Astrocyte (in vitro differentiated cells and primary cell): Measurements from ENCODE around the gene IDI2. TPM values are rescaled to one million over a fixed set of nuclear protein-coding genes. Genes with fewer than 3 reads are reported as not detected.

ENCODE experiments used
- DNase-seq: peaks from one replicate; pipeline ENCODE4 v3.0.0-alpha.2; 2010; ENCODE audit warnings: low read depth
- FAIRE-seq: peaks from 2 replicates; lab custom pipeline; 2011; peaks lifted over from hg19 to GRCh38; lab: Jason Lieb, UNC
- H2AFZ ChIP-seq: 2 replicates; pipeline ENCODE4 v1.6.0; 2012; ENCODE audit warnings: low read depth, low read length, inconsistent platforms
- H3K27ac ChIP-seq: 2 replicates; pipeline ENCODE4 v1.5.1; 2011; ENCODE audit warnings: low read depth, low read length, inconsistent platforms
- H3K27me3 ChIP-seq: 2 replicates; pipeline ENCODE4 v1.6.0; 2011; ENCODE audit warnings: low read length, inconsistent platforms; ENCODE audit not compliant: insufficient read depth
- H3K36me3 ChIP-seq: 2 replicates; pipeline ENCODE4 v1.5.1; 2011; ENCODE audit warnings: low read length, inconsistent platforms; ENCODE audit not compliant: insufficient read depth
- H3K4me1 ChIP-seq: 2 replicates; pipeline ENCODE4 v1.5.1; 2011; ENCODE audit warnings: low read length, inconsistent platforms; ENCODE audit not compliant: insufficient read depth
- H3K4me2 ChIP-seq: 2 replicates; pipeline ENCODE4 v1.6.0; 2012; ENCODE audit warnings: low read length, inconsistent platforms
- H3K4me3 ChIP-seq: 2 replicates; pipeline ENCODE4 v1.5.1; 2011; ENCODE audit warnings: low read depth, mild to moderate bottlenecking, low read length, inconsistent platforms; ENCODE audit not compliant: insufficient read depth
- H3K79me2 ChIP-seq: 2 replicates; pipeline ENCODE4 v1.6.0; 2012; ENCODE audit warnings: mild to moderate bottlenecking, low read length, inconsistent platforms; ENCODE audit not compliant: insufficient read depth
- H3K9ac ChIP-seq: 2 replicates; pipeline ENCODE4 v1.6.0; 2012; ENCODE audit warnings: mild to moderate bottlenecking, low read length, inconsistent platforms
- H3K9me3 ChIP-seq: 2 replicates; pipeline ENCODE4 v1.5.1; 2012; ENCODE audit warnings: low read depth, mild to moderate bottlenecking, low read length, inconsistent platforms; ENCODE audit not compliant: insufficient read depth
- H4K20me1 ChIP-seq: 2 replicates; pipeline ENCODE4 v1.6.0; 2012; ENCODE audit warnings: low read length, inconsistent platforms; ENCODE audit not compliant: insufficient read depth
- H3K27ac Mint-ChIP-seq: one replicate; pipeline ENCODE4 v1.8.0; 2021; ENCODE audit warnings: mild to moderate bottlenecking, mixed read lengths; ENCODE audit not compliant: unreplicated experiment
- H3K27me3 Mint-ChIP-seq: one replicate; pipeline ENCODE4 v1.8.0; 2021; ENCODE audit warnings: low read depth, mixed read lengths; ENCODE audit not compliant: unreplicated experiment
- H3K36me3 Mint-ChIP-seq: one replicate; pipeline ENCODE4 v1.8.0; 2021; ENCODE audit warnings: low read depth, mixed read lengths; ENCODE audit not compliant: unreplicated experiment
- H3K4me1 Mint-ChIP-seq: one replicate; pipeline ENCODE4 v1.8.0; 2021; ENCODE audit warnings: low read depth, mixed read lengths; ENCODE audit not compliant: unreplicated experiment
- H3K4me3 Mint-ChIP-seq: one replicate; pipeline ENCODE4 v1.8.0; 2021; ENCODE audit warnings: mild to moderate bottlenecking, moderate library complexity, mixed read lengths; ENCODE audit not compliant: unreplicated experiment
- H3K9me3 Mint-ChIP-seq: one replicate; pipeline ENCODE4 v1.8.0; 2021; ENCODE audit warnings: mild to moderate bottlenecking, mixed read lengths; ENCODE audit not compliant: unreplicated experiment
- CTCF ChIP-seq: IDR thresholded peaks from 2 replicates; pipeline ENCODE4 v1.5.1; 2011; ENCODE audit warnings: low read depth, mild to moderate bottlenecking, inconsistent platforms, low read length, moderate library complexity; ENCODE audit not compliant: insufficient read depth
- EZH2 ChIP-seq: IDR thresholded peaks from 2 replicates; pipeline ENCODE4 v1.6.1; 2012; ENCODE audit warnings: mild to moderate bottlenecking, low read length, inconsistent platforms; ENCODE audit not compliant: insufficient read depth
- total RNA-seq: library from RNA; stranded (reverse); gene quantifications from 2 replicates; pipeline ENCODE4 v1.2.1, GENCODE V29; 2021

The IDI2 gene
- total RNA-seq, 1 donor from 2014 or later: not detected

GRCh38 chr10:971613-972012 is 54.0 kb downstream of the IDI2 start:
- Histone ChIP-seq H3K27me3 (no peaks in the 10 kb centered on the region), H3K9ac (no peak overlapping the region), H4K20me1 (no peaks in the 10 kb centered on the region), H3K4me3 (no peak overlapping the region), H3K9me3 (no peaks in the 10 kb centered on the region), H3K4me1 (no peaks in the 10 kb centered on the region), H3K79me2 (no peaks in the 10 kb centered on the region), H3K27ac (no peak overlapping the region), H3K36me3 (no peaks in the 10 kb centered on the region), H3K4me2 (no peak overlapping the region), H2AFZ (no peak overlapping the region)
- FAIRE-seq (no peak), DNase-seq (no peak)
- Mint-ChIP-seq H3K27me3 (peaks cover 12% of the 10 kb centered on the region), H3K36me3 (peaks cover 11% of the 10 kb centered on the region), H3K4me3 (no peak overlapping the region), H3K9me3 (peaks cover 12% of the 10 kb centered on the region), H3K27ac (no peak overlapping the region), H3K4me1 (peaks cover 14% of the 10 kb centered on the region)
- TF ChIP-seq CTCF (no peak), EZH2 (no peak)

- Histone ChIP-seq H3K4me3 (no peak overlapping the region), H3K36me3 (no peaks in the 10 kb centered on the region), H3K4me2 (no peak overlapping the region), H3K27me3 (no peaks in the 10 kb centered on the region), H3K9me3 (no peaks in the 10 kb centered on the region), H3K27ac (no peak overlapping the region), H3K79me2 (no peaks in the 10 kb centered on the region), H2AFZ (no peak overlapping the region), H4K20me1 (no peaks in the 10 kb centered on the region), H3K9ac (no peak overlapping the region), H3K4me1 (no peaks in the 10 kb centered on the region)
- DNase-seq: no peak
- Mint-ChIP-seq H3K4me1 (peaks cover 14% of the 10 kb centered on the region), H3K27me3 (peaks cover 12% of the 10 kb centered on the region), H3K27ac (no peak overlapping the region), H3K4me3 (no peak overlapping the region), H3K36me3 (peaks cover 11% of the 10 kb centered on the region), H3K9me3 (peaks cover 10% of the 10 kb centered on the region)
- no peak for TF ChIP-seq EZH2
- TF ChIP-seq CTCF: no peak
- no peak for FAIRE-seq
Observed at GRCh38 chr10:971150-971542, 54.5 kb downstream of the IDI2 start.

GRCh38 chr10:970311-971149 is 55.1 kb downstream of the IDI2 start:
- Histone ChIP-seq H3K4me3 (no peak overlapping the region), H3K79me2 (no peaks in the 10 kb centered on the region), H3K9ac (no peak overlapping the region), H3K4me2 (no peak overlapping the region), H3K36me3 (no peaks in the 10 kb centered on the region), H3K4me1 (no peaks in the 10 kb centered on the region), H4K20me1 (no peaks in the 10 kb centered on the region), H3K27me3 (no peaks in the 10 kb centered on the region), H3K27ac (no peak overlapping the region), H2AFZ (peak overlapping the region; percentile 5), H3K9me3 (no peaks in the 10 kb centered on the region)
- Mint-ChIP-seq H3K9me3 (peaks cover 10% of the 10 kb centered on the region), H3K4me1 (peaks cover 14% of the 10 kb centered on the region), H3K27me3 (peaks cover 13% of the 10 kb centered on the region), H3K36me3 (peaks cover 11% of the 10 kb centered on the region), H3K4me3 (no peak overlapping the region), H3K27ac (no peak overlapping the region)
- FAIRE-seq (no peak), DNase-seq (no peak)
- TF ChIP-seq CTCF: no peak
- TF ChIP-seq EZH2: no peak
